Midbrain (tissue), 1 donor: Measurements from ENCODE around the gene ARHGAP27.
"Not testable (repeated sequence)": the region's sequence is repeated elsewhere in the genome, so short reads cannot be mapped to it uniquely, and the experiment has no call there.

Experiments used
- DNase-seq: peaks from one replicate; lab custom pipeline; 2025; lab: John Stamatoyannopoulos, UW

Gene ARHGAP27

GRCh38 chr17:45432405-45433158 is at the start of gene ARHGAP27:
Gene ARHGAP27 (minus strand): TSS chr17:45432870. CDS start chr17:45430279, 2,591 bp downstream.
- DNase-seq: no peak

GRCh38 chr17:45482317-45482716 is 49.6 kb upstream of the ARHGAP27 start:
- not testable (repeated sequence) for DNase-seq

GRCh38 chr17:45475436-45475835 is 42.8 kb upstream of the ARHGAP27 start:
- not testable (repeated sequence) for DNase-seq

GRCh38 chr17:45472249-45472648 is 39.6 kb upstream of the ARHGAP27 start:
- DNase-seq: not testable (repeated sequence)

GRCh38 chr17:45469204-45469563 is 36.5 kb upstream of the ARHGAP27 start:
- DNase-seq: not testable (repeated sequence)

GRCh38 chr17:45468293-45469203 is 35.9 kb upstream of the ARHGAP27 start:
- not testable (repeated sequence) for DNase-seq

- DNase-seq: not testable (repeated sequence)
Observed at GRCh38 chr17:45461524-45462327, 29.1 kb upstream of the ARHGAP27 start.

GRCh38 chr17:45460422-45460821 is 27.8 kb upstream of the ARHGAP27 start:
- not testable (repeated sequence) for DNase-seq

GRCh38 chr17:45454341-45454740 is 21.7 kb upstream of the ARHGAP27 start:
- not testable (repeated sequence) for DNase-seq

- DNase-seq: not testable (repeated sequence)
Observed at GRCh38 chr17:45453731-45454130, 21.1 kb upstream of the ARHGAP27 start.

- DNase-seq: not testable (repeated sequence)
Observed at GRCh38 chr17:45453225-45453534, 20.5 kb upstream of the ARHGAP27 start.

GRCh38 chr17:45452329-45453224 is 19.9 kb upstream of the ARHGAP27 start:
- not testable (repeated sequence) for DNase-seq

- not testable (repeated sequence) for DNase-seq
Observed at GRCh38 chr17:45451660-45452059, 19.0 kb upstream of the ARHGAP27 start.

- DNase-seq: no peak
Observed at GRCh38 chr17:45451131-45451530, 18.5 kb upstream of the ARHGAP27 start.

- DNase-seq: not testable (repeated sequence)
Observed at GRCh38 chr17:45449708-45450329, 17.1 kb upstream of the ARHGAP27 start.

- not testable (repeated sequence) for DNase-seq
Observed at GRCh38 chr17:45449260-45449659, 16.6 kb upstream of the ARHGAP27 start.

GRCh38 chr17:45448483-45448882 is 15.8 kb upstream of the ARHGAP27 start:
- not testable (repeated sequence) for DNase-seq

GRCh38 chr17:45448066-45448465 is 15.4 kb upstream of the ARHGAP27 start:
- DNase-seq: not testable (repeated sequence)

GRCh38 chr17:45447650-45448049 is 15.0 kb upstream of the ARHGAP27 start:
- DNase-seq: not testable (repeated sequence)

GRCh38 chr17:45446872-45447625 is 14.4 kb upstream of the ARHGAP27 start:
- not testable (repeated sequence) for DNase-seq
